ENCODE measurements around the gene SYT8. TPM values are rescaled to one million over a fixed set of nuclear protein-coding genes. Genes with fewer than 3 reads are reported as not detected.

SYT8 gene
- total RNA-seq, 2 experiments from 2014 or later, result not detected

DNA sequence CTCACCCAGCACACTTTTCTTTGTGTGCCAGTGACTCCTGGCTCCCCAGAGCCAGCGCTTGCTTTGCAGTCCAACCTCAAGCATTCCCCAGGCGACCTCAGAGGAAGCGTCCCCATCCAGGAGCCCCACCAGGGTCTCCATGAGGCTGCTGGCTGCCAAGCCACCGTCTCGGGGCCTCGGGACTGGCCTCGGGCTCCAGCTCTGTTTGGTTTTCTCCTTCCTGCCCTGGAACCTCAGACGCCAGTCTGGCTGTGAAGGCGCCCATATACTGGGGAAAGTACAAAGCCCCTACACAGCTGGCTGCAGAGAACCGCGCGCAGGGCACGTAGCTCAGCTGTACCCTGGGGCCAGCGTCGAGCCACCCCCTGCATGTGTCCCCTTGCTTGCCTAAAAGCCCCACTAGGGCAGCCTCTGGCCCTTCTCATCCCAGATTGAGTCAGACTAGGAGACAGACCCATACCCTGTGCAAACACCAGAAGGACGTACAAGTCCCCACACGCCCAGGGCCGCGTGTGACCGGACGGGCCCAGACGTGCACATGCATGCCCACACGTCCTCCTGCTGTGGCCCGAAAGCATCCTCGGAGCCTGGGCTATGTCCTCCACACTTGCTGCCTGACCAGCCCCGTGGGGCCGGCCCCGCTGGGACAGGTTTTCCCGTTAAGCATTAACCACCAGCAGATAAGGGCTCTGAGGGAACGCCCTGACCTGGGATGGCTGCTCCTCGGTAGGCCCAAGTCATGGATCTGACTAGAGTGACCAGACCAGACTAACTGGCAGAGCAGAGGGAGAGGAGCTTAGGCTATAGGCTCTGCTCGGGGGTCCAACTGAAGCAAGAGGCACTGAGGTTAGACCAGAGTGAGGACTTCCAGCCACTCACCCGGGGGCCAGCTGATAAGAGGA lies 4.2 kb upstream of the SYT8 start:
- Histone ChIP-seq H3K4me2 (ENCODE audit: low read length) (no peak overlapping the region), H3K4me1 (ENCODE audit: insufficient read depth, low read length, poor library complexity, severe bottlenecking) (no peaks in the 10 kb centered on the region), H4K20me1 (ENCODE audit: insufficient read depth, low read length) (no peaks in the 10 kb centered on the region), H3K9me3 (ENCODE audit: low read length) (no peaks in the 10 kb centered on the region), H3K79me2 (ENCODE audit: insufficient read depth, low read depth, low read length) (no peaks in the 10 kb centered on the region), H3K9me2 (ENCODE audit: insufficient read depth, low read length) (no peaks in the 10 kb centered on the region), H3K27ac (ENCODE audit: low read depth, low read length, poor library complexity, severe bottlenecking) (no peak overlapping the region), H3K4me3 (ENCODE audit: low read depth, low read length, poor library complexity, severe bottlenecking) (no peak overlapping the region), H3K36me3 (ENCODE audit: insufficient read depth, low read length) (no peaks in the 10 kb centered on the region), H2AFZ (ENCODE audit: low read length) (no peak overlapping the region)
- ChIA-PET CTCF (ENCODE audit: unreplicated experiment) (no interaction called here), POLR2A (interaction anchor here (0.6 kb wide), 1 partner anchor 37 kb away, joined by 3 read pairs; no protein-coding TSS in a partner anchor)
- no peak for DNase-seq (ENCODE audit: low spot score)
- intact Hi-C loops (cut with micrococcal nuclease; ENCODE audit: unreplicated experiment), result no loop called here
- TF ChIP-seq EZH2phosphoT487 (IDR thresholded peaks at IDR 0.05; ENCODE audit: borderline replicate concordance, low read depth, low read length), result no peak
- TF ChIP-seq, protein P1, sequence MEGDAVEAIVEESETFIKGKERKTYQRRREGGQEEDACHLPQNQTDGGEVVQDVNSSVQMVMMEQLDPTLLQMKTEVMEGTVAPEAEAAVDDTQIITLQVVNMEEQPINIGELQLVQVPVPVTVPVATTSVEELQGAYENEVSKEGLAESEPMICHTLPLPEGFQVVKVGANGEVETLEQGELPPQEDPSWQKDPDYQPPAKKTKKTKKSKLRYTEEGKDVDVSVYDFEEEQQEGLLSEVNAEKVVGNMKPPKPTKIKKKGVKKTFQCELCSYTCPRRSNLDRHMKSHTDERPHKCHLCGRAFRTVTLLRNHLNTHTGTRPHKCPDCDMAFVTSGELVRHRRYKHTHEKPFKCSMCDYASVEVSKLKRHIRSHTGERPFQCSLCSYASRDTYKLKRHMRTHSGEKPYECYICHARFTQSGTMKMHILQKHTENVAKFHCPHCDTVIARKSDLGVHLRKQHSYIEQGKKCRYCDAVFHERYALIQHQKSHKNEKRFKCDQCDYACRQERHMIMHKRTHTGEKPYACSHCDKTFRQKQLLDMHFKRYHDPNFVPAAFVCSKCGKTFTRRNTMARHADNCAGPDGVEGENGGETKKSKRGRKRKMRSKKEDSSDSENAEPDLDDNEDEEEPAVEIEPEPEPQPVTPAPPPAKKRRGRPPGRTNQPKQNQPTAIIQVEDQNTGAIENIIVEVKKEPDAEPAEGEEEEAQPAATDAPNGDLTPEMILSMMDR (conservative IDR thresholded peaks at IDR 0.05; ENCODE audit: low read length), result no peak
- BruUV-seq (replicated peaks), result no TSS peak

DNA sequence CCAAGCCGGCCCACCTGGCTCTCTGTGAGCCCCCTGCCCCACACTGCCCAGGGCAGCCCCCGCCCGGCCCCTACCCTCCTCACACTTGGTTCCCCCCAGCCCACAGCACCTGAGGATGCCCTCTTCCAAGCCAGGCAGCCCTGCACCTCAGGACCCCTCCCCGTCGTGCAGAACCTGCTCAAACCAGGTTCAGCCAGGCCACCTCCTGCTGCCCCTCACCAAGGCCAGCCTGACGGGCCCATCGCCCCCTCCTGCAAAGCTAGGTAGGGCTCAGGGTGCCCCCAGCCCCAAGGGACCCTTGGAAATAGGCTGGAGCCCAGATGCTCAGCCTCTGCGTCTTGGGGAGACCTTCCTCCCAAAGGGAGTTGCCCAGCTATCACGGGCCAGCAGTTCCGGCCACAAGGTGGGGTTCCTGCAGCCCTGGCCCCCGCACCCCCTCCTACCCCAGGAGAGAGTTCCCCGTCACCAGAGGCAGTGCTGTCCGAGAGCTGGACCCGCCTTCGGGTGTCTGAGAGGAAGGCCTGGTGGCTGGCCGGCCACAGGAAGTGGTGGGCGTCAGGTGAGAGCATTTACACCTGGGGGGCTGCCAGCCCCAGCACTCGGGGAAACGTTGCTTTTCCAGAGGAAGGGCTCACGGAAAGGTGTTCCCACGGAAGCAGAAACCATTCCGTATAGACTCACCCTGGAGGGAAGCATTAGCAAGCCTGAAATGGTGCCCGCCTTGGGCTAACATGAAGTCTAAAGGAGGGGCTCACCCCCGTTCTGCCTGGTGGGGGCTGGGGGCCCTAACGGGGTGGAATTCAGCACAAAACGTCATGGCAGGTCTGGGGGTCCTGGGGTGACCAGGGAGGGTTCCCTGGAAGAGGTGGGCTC lies 3.2 kb upstream of the SYT8 start:
- intact Hi-C loops (cut with micrococcal nuclease; ENCODE audit: unreplicated experiment), result loop anchor here (1.0 kb wide), 2 partner anchors 137 to 179 kb away; no protein-coding TSS in a partner anchor
- ChIA-PET POLR2A (interaction anchor here (0.5 kb wide), 1 partner anchor 134 kb away, joined by 3 read pairs; no protein-coding TSS in a partner anchor), CTCF (ENCODE audit: unreplicated experiment) (interaction anchor here (1.1 kb wide), 1 partner anchor 153 kb away, joined by 4 read pairs; no protein-coding TSS in a partner anchor)
- no peaks in the 10 kb centered on the region for H3K4me1 ChIP-seq (ENCODE audit: insufficient read depth, low read length, poor library complexity, severe bottlenecking)
- H2AFZ ChIP-seq (ENCODE audit: low read length), result no peak overlapping the region
- H3K79me2 ChIP-seq (ENCODE audit: insufficient read depth, low read depth, low read length), result no peaks in the 10 kb centered on the region
- no peak overlapping the region for H3K4me2 ChIP-seq (ENCODE audit: low read length)
- H3K9me2 ChIP-seq (ENCODE audit: insufficient read depth, low read length), result no peaks in the 10 kb centered on the region
- BruUV-seq (replicated peaks), result no TSS peak
- DNase-seq (ENCODE audit: low spot score), result no peak
- TF ChIP-seq, protein P1 (conservative IDR thresholded peaks at IDR 0.05; ENCODE audit: low read length), result no peak
- TF ChIP-seq EZH2phosphoT487 (IDR thresholded peaks at IDR 0.05; ENCODE audit: borderline replicate concordance, low read depth, low read length), result no peak
- H3K27ac ChIP-seq (ENCODE audit: low read depth, low read length, poor library complexity, severe bottlenecking), result no peak overlapping the region
- H4K20me1 ChIP-seq (ENCODE audit: insufficient read depth, low read length), result no peaks in the 10 kb centered on the region
- no peaks in the 10 kb centered on the region for H3K9me3 ChIP-seq (ENCODE audit: low read length)
- H3K36me3 ChIP-seq (ENCODE audit: insufficient read depth, low read length), result no peaks in the 10 kb centered on the region
- H3K4me3 ChIP-seq (ENCODE audit: low read depth, low read length, poor library complexity, severe bottlenecking), result no peak overlapping the region
